ENCODE data around the gene GPSM1.

Gene GPSM1

DNA sequence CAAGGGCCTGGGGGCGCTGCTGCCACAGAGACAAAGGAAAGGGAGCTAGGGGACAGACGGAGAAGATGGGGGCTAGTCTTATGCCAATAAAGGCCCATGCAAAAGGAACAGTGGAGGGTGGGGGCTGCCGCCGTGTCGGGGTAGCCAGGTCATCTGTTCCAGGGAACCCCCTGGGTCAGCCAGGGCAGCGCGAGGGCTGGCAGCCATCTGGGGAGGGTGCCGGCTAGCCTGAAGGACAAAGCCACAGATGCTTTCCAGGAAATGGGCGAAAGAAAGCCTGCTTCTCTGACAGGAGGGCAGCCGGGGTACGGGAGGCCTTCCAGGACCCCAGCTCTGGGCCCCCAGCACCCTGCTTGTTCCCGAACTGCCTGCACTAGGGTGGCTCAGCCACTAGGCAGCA lies 47.8 kb downstream of the GPSM1 start:
- no peak for DNase-seq (ENCODE audit: low read depth, low spot score)

- no peak for DNase-seq (ENCODE audit: low read depth, low spot score)
Measured at GRCh38 chr9:136376457-136376856, 49.1 kb downstream of the GPSM1 start.

DNA sequence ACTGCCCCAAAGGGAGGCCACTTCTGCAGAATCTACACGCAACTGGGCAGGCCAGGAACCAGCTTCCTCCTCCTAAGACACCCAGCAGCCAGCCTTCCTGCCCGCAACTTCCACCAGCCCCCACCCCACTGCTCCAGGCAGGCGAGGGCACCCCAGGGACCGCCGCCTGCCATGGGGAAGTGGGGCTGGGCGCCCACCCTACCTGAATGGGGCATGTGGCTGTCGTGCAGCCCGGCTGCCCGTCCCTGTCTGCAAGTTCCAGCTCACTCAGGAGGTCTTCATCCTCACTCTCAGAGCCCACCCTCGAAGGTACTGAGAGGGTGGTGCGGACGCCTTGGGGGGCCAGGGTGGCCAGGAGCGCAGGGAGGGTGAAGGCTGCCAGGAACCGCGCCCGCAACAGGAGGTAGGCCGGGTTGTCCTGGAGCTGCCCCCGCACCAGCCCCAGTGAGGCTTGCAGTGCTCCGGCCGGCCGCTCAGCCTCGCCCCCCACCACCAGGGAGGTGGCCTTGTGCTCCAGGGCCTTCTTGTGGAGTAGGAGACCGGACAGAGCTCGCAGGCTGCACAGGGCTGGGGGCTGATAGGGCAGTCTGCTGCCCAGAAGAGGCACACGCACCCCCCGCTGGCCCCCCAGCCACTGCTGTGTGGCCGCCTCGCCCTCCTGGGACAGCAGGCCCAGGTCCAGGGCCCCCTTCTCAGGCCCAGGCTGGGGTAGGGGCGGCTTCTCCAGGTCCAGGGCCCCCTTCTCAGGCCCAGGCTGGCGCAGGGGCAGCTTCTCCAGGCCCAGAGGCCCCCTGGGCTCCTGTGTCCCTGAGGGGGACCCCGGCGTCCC lies 50.2 kb downstream of the GPSM1 start:
- DNase-seq (ENCODE audit: low read depth, low spot score) = no peak

GRCh38 chr9:136378170-136379002 lies 51.0 kb downstream of the GPSM1 start:
- no peak for DNase-seq (ENCODE audit: low read depth, low spot score)

- no peak for DNase-seq (ENCODE audit: low read depth, low spot score)
Measured at GRCh38 chr9:136379003-136379287, 51.6 kb downstream of the GPSM1 start.

- DNase-seq (ENCODE audit: low read depth, low spot score) = no peak
Measured at GRCh38 chr9:136379401-136379800, 52.1 kb downstream of the GPSM1 start.

GRCh38 chr9:136379891-136380290 lies 52.6 kb downstream of the GPSM1 start:
- no peak for DNase-seq (ENCODE audit: low read depth, low spot score)

GRCh38 chr9:136380381-136380780 lies 53.0 kb downstream of the GPSM1 start:
- no peak for DNase-seq (ENCODE audit: low read depth, low spot score)

DNA sequence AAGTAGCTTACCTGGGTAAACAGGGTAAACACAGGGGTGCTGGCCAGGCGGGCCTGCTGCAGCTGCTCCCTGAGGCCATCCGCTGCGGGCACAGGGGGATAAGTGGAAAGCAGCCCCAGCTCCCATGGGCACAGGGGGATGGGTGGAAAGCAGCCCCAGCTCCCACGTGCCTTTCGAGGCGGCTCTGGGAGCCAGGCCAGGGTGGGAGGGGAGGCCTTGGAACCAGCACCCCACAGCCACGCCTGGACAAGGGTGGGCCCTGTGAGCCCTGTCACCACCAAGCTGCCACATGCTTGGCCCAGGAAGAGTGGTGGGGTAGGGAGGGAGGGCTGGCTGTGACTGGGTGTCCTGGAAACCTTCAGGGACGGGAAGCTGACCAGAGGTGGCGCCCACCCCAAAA lies 54.0 kb downstream of the GPSM1 start:
- no peak for DNase-seq (ENCODE audit: low read depth, low spot score)

GRCh38 chr9:136381966-136382513 lies 54.7 kb downstream of the GPSM1 start:
- no peak for DNase-seq (ENCODE audit: low read depth, low spot score)

DNA sequence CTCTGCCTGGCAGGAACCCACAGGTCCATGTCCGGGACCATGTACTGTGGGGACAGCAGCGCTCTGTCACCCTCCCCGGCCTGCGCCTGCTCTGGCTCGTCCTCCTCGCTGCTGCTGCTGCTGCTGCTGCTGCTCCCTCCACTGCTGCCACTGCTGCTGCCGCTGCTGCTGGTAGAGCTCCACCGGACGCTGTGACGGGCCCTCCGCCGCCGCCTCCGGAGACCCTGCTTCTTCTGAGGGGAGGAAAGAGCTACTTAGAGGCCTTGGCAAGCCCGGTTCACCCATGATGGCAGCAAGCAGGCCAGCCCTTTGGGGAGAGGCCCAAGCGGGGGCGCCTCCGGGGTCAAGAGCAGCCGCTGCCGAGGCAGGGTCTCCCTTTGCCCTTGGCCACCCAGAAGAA lies 56.1 kb downstream of the GPSM1 start:
- no peak for DNase-seq (ENCODE audit: low read depth, low spot score)

- no peak for DNase-seq (ENCODE audit: low read depth, low spot score)
Measured at GRCh38 chr9:136385015-136385414, 57.7 kb downstream of the GPSM1 start.

DNA sequence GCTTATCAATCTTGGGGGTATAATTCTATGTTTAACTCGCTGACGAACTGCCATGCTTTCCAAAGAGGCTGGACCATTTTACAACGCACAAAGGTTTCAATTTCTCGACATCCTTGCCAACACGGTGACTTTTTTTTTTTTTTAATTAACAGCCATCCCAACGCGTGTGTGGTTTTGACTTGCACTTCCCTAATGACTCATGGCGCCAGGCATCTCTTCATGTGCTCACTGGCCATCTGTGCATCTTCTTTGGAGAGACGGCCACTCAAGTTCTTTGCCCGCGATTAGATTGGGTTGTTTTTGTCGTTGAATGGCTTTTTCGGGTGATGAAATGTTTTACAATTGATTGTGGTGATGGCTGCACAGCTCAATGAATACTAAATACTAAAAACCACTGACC lies 58.7 kb downstream of the GPSM1 start:
- DNase-seq (ENCODE audit: low read depth, low spot score) = no peak

DNA sequence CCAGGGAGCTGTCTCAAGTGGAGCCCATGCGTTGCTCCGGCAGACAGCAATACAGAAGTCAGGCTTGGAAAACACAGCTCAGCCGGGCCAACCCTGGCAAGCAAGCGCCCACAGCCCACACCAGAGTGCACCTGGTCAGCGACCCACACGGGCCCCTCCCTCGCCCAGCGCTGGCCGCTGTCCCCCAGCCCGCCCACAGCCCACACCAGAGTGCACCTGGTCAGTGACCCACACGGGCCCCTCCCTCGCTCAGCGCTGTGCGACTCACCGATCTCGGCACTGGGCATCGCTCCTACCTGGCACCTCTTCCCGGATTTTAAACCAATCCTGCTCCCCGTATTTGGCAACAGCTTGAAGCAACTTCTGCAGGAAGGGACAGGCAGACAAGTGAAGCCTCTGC lies 59.9 kb downstream of the GPSM1 start:
- DNase-seq (ENCODE audit: low read depth, low spot score) = no peak

DNA sequence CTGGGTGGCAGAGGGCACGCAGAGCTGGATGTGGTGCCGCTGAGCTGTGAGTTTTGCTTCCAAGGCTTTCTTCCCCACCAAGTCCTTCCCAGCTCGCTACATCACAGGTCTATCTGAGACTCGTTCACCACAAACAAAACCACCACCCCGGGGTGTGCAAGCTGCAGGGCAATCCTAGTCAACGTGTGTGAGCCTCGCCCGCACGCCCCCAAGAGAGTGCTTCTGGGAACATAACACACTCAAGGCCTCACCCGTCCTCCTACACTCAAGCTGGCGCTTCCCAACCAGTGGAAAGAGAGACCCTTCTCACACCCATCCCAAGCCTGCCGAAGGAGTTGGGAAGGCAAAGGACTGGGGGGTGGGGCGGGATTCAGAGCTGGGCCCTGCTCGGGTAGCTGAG lies 62.1 kb downstream of the GPSM1 start:
- DNase-seq (ENCODE audit: low read depth, low spot score) = no peak

DNA sequence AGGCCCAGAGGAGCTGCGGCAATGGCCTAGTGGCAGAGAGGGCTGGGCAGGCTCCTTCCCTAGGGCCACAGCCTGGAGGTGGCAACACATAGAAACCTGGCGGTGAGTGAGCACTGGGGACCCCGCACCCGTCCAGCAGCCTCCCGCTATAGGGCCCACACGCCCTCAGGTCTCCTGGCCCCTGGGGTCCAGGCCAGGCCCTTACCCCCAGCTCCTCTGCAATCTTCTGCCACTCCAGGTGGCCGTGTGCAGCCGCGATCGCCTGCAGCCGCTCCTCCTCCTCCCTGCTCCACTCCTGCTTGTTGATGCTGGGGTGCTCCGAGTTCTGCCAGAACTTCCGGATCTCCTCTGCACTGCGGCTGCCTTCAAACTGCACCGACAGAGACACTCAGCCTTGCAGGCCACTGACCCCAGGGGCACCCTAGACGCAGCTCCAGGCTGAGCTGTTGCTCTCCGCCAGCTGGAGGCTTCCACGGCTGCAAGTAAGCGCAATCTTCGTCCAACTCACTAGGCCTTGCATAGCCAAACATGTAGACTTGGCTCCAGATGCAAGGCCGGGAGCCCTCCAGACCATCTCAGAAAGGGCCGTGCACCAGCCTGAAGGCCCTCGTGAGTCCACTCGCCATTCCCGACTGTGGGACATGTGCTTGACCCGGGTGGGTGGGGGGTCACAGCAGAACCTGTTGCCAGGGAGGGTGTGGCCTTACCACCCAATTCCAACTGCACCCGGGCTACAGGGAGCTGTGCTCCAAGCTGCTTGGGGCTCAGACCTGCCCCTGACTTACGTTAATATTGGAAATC lies 64.6 kb downstream of the GPSM1 start:
- no peak for DNase-seq (ENCODE audit: low read depth, low spot score)

GRCh38 chr9:136392538-136393449 lies 65.5 kb downstream of the GPSM1 start:
- no peak for DNase-seq (ENCODE audit: low read depth, low spot score)

- DNase-seq (ENCODE audit: low read depth, low spot score) = no peak
Measured at GRCh38 chr9:136393531-136393930, 66.2 kb downstream of the GPSM1 start.

- DNase-seq (ENCODE audit: low read depth, low spot score) = no peak
Measured at GRCh38 chr9:136394312-136395019, 67.1 kb downstream of the GPSM1 start.

- DNase-seq (ENCODE audit: low read depth, low spot score) = no peak
Measured at GRCh38 chr9:136395020-136395340, 67.6 kb downstream of the GPSM1 start.

All from smooth muscle cell of the brain vasculature (primary cell).